IPS-18a (cell line): ENCODE data around the gene RPE.

Experiments
- H3K27ac ChIP-seq: one replicate; pipeline ENCODE4 v1.5.1; 2013; ENCODE audit warnings: low read length
- H3K27me3 ChIP-seq: one replicate; pipeline ENCODE4 v1.6.1; 2013; ENCODE audit warnings: mild to moderate bottlenecking, low read length; ENCODE audit not compliant: control insufficient read depth, insufficient read depth
- H3K36me3 ChIP-seq: one replicate; pipeline ENCODE4 v1.6.1; 2013; ENCODE audit warnings: low read depth, low read length; ENCODE audit not compliant: control insufficient read depth
- H3K4me1 ChIP-seq: one replicate; pipeline ENCODE4 v1.6.1; 2013; ENCODE audit warnings: low read depth, low read length; ENCODE audit not compliant: control insufficient read depth
- H3K4me3 ChIP-seq: one replicate; pipeline ENCODE4 v1.5.1; 2013; ENCODE audit warnings: low read length
- H3K9ac ChIP-seq: one replicate; pipeline ENCODE4 v1.6.1; 2013; ENCODE audit warnings: mild to moderate bottlenecking, low read length, moderate library complexity
- H3K9me3 ChIP-seq: one replicate; pipeline ENCODE4 v1.6.1; 2013; ENCODE audit warnings: low read depth, low read length; ENCODE audit not compliant: control insufficient read depth

RPE gene

DNA sequence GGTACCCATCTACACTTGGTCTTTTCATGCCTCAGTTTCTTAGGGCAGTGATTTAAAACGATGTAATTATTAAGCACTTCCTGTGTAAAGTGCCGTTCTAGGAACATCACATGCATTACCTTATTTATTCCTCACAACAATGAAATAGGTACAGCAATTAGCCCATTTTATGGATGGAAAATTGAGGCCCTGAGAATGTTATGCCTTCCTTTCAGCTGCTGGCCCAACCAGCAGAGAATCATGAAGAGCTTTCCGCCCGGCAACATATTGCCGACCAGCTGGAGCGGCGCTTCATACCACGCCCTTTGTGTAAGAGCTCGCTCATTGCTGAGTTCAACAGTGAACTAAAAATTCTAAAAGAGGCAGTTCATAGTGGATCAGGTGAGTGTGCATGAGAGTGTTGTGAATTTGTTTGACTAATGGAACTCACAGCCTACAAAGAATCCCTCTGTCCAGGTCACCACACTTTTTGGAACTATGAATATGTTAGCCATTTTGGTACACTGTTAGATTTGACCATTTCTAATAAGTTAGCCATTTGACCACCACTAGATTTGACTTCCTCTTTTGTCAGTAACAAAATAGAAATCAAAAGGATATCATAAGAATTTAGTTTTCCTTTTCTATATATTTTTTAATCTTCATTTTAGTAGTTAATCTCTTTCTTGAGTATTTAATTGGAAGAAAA is 25.6 kb upstream of the RPE start:
- Histone ChIP-seq H3K4me3 (no peak overlapping the region), H3K27ac (no peak overlapping the region), H3K36me3 (no peaks in the 10 kb centered on the region), H3K9me3 (no peaks in the 10 kb centered on the region), H3K27me3 (no peaks in the 10 kb centered on the region), H3K9ac (no peak overlapping the region), H3K4me1 (no peaks in the 10 kb centered on the region)

DNA sequence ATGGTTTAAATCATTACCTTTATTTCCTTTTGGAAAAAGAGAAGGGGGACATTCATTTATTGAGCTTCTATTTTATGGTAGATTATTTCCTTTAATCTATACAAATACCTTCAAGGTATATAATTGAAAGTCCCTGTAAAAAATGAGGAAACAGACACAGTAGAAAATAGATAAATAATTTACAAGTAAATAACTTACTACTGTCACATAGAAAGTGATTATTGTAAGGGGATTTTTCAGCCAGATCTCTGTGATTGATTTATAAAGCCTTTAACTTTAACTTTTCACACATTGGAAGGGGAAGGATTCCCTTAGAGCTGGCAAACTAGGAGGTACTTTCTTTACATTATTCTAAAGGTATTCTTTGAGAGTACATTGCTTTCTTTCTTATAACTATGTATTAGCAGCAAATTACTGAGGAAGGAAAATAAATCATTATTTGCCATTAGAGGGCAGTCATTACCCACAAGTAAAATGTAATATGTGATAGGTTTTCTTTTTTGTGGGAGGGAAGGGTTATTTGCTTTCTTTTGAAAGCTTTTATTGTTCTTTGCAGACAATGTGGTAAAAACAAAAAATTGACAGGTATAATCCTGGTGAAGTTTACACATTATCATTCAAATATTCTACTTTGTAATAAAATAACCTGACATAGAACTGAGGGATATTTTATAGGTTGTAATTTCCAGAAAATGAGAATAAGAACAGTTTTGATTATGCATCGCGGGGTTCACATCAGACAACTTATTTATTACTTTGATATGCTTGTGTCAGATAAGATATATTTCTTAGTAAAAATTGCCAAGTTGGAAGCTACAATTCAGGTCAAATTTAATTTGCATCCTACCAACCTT is 24.8 kb upstream of the RPE start:
- no peaks in the 10 kb centered on the region for H3K36me3 ChIP-seq
- no peaks in the 10 kb centered on the region for H3K27me3 ChIP-seq
- no peak overlapping the region for H3K9ac ChIP-seq
- H3K9me3 ChIP-seq = no peaks in the 10 kb centered on the region
- H3K4me3 ChIP-seq = no peak overlapping the region
- no peak overlapping the region for H3K27ac ChIP-seq
- no peaks in the 10 kb centered on the region for H3K4me1 ChIP-seq

GRCh38 chr2:209984291-209984690 is 18.1 kb upstream of the RPE start:
- Histone ChIP-seq H3K4me3 (no peak overlapping the region), H3K9ac (no peak overlapping the region), H3K27me3 (no peaks in the 10 kb centered on the region), H3K36me3 (no peaks in the 10 kb centered on the region), H3K4me1 (no peaks in the 10 kb centered on the region), H3K9me3 (no peaks in the 10 kb centered on the region), H3K27ac (no peak overlapping the region)

GRCh38 chr2:209985874-209986273 is 16.6 kb upstream of the RPE start:
- Histone ChIP-seq H3K27me3 (no peaks in the 10 kb centered on the region), H3K9me3 (no peaks in the 10 kb centered on the region), H3K27ac (no peak overlapping the region), H3K4me1 (no peaks in the 10 kb centered on the region), H3K36me3 (no peaks in the 10 kb centered on the region), H3K4me3 (no peak overlapping the region), H3K9ac (no peak overlapping the region)

- Histone ChIP-seq H3K4me1 (no peaks in the 10 kb centered on the region), H3K27me3 (no peaks in the 10 kb centered on the region), H3K36me3 (no peaks in the 10 kb centered on the region), H3K27ac (no peak overlapping the region), H3K9ac (no peak overlapping the region), H3K4me3 (no peak overlapping the region), H3K9me3 (no peaks in the 10 kb centered on the region)
Observed at GRCh38 chr2:209986415-209986814, 16.0 kb upstream of the RPE start.

DNA sequence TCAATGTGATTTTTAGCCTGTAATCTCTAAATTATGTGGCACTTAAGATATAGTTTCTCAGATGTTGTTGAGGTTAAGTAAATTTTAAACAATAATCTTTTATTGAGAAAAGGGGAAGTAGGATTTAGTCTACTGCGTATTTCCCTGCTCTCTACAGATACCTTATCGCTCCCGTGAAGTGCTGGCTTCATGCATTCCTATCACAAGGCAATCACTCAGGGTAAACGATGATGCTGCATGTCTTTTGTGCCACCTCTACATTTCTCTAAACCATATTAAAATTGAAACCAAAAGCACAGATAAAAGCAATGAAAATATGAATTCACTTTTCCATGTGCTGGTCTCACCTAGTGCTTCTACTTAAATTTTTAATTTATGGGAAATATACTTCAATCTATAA is 14.4 kb upstream of the RPE start:
- no peaks in the 10 kb centered on the region for H3K9me3 ChIP-seq
- H3K27ac ChIP-seq = no peak overlapping the region
- H3K4me3 ChIP-seq = no peak overlapping the region
- no peaks in the 10 kb centered on the region for H3K4me1 ChIP-seq
- H3K27me3 ChIP-seq = no peaks in the 10 kb centered on the region
- H3K9ac ChIP-seq = no peak overlapping the region
- no peaks in the 10 kb centered on the region for H3K36me3 ChIP-seq

- no peaks in the 10 kb centered on the region for H3K36me3 ChIP-seq
- H3K9me3 ChIP-seq = no peaks in the 10 kb centered on the region
- H3K4me3 ChIP-seq = no peak overlapping the region
- no peak overlapping the region for H3K9ac ChIP-seq
- H3K27ac ChIP-seq = no peak overlapping the region
- H3K4me1 ChIP-seq = no peaks in the 10 kb centered on the region
- no peaks in the 10 kb centered on the region for H3K27me3 ChIP-seq
Observed at GRCh38 chr2:209990838-209991237, 11.6 kb upstream of the RPE start.

DNA sequence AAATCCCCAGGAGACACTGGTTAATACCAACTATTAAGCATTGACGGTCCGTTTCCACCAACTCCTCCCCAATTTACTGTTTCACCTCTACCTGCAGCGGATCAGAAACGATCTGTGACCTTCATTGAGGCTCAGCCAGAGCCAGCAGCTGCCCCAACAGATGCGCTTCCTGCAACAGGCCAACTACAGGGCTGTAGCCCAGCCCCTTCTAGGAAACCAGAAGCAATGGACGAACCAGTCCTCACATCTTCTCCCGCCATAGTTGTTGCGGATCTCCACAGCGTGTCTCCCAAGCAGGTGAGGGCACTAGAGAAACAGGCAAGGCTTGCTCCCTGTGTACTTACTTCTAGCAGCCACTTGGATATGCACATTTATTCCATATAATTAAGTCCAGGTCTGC is 8.5 kb upstream of the RPE start:
- H3K9ac ChIP-seq = no peak overlapping the region
- no peaks in the 10 kb centered on the region for H3K36me3 ChIP-seq
- H3K27me3 ChIP-seq = no peaks in the 10 kb centered on the region
- no peak overlapping the region for H3K4me3 ChIP-seq
- H3K4me1 ChIP-seq = no peaks in the 10 kb centered on the region
- no peak overlapping the region for H3K27ac ChIP-seq
- no peaks in the 10 kb centered on the region for H3K9me3 ChIP-seq

- H3K36me3 ChIP-seq = no peaks in the 10 kb centered on the region
- no peaks in the 10 kb centered on the region for H3K27me3 ChIP-seq
- no peaks in the 10 kb centered on the region for H3K9me3 ChIP-seq
- no peak overlapping the region for H3K4me3 ChIP-seq
- H3K4me1 ChIP-seq = peaks cover 9% of the 10 kb centered on the region
- H3K27ac ChIP-seq = no peak overlapping the region
- H3K9ac ChIP-seq = no peak overlapping the region
Observed at GRCh38 chr2:209998596-209998995, 3.8 kb upstream of the RPE start.

- Histone ChIP-seq H3K27me3 (no peaks in the 10 kb centered on the region), H3K9me3 (no peaks in the 10 kb centered on the region), H3K4me3 (no peak overlapping the region), H3K27ac (no peak overlapping the region), H3K36me3 (peaks cover 11% of the 10 kb centered on the region), H3K9ac (no peak overlapping the region), H3K4me1 (peaks cover 12% of the 10 kb centered on the region)
Observed at GRCh38 chr2:210000464-210001324, 1.7 kb upstream of the RPE start.

DNA sequence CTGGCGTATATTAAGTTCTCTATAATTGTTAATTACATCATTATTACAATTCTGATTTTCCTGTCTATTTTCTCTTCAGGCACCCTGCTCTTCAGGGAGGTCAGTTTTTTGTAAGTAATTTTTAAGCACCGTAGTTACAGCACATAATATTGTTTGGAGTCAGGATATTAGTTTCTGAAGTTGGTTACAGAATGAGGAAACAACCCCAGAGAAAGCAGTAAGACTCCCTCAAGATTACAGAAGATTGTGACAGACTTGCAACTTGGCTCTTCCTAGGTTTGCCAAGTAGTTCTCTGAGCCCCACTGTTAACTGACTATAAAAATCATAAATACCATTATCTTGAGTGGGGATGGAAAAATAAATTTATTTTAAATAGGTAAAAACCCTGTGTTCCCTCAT is 921 bp downstream of the RPE start:
- Histone ChIP-seq H3K27me3 (no peaks in the 10 kb centered on the region), H3K4me3 (peak overlapping the region; percentile 95), H3K36me3 (peaks cover 16% of the 10 kb centered on the region), H3K4me1 (peaks cover 12% of the 10 kb centered on the region), H3K9ac (peak overlapping the region; percentile 83), H3K9me3 (no peaks in the 10 kb centered on the region), H3K27ac (peak overlapping the region; percentile 64)
